Thoracic aorta (tissue), 2 donors: ENCODE data around the gene TRMT61A. TPM values are rescaled to one million over a fixed set of nuclear protein-coding genes. Genes with fewer than 3 reads are reported as not detected.

Experiments
- ATAC-seq: fragments of 150-250 bp; one replicate; pipeline ENCODE4 v1.8.0; 2017; ENCODE audit warnings: low read depth; ENCODE audit not compliant: insufficient number of reproducible peaks, low FRiP score
- DNase-seq: peaks from one replicate; pipeline ENCODE4 v3.0.0-alpha.2; 2020; ENCODE audit warnings: low spot score
- H3K27ac ChIP-seq, 2 donors: fragments of 200-600 bp; sonication (generic); 1 replicate in 1 of 2; 2 replicates in 1 of 2; pipeline ENCODE4 v1.5.1; 2016; ENCODE audit warnings: mild to moderate bottlenecking in 2 of 2, moderate library complexity in 2 of 2
- H3K27me3 ChIP-seq: fragments of 200-600 bp; sonication (generic); replicated peaks from 2 replicates; pipeline ENCODE4 v1.6.0; 2016; ENCODE audit warnings: mild to moderate bottlenecking; ENCODE audit not compliant: insufficient read depth
- H3K36me3 ChIP-seq: fragments of 200-600 bp; sonication (generic); one replicate; pipeline ENCODE4 v1.5.1; 2016
- H3K4me1 ChIP-seq, 2 donors: fragments of 200-600 bp; sonication (generic); 1 replicate in 1 of 2; 2 replicates in 1 of 2; pipeline versions ENCODE4 v1.5.1 to v1.6.0; 2016; ENCODE audit warnings: low read depth in 2 of 2, mild to moderate bottlenecking in 1 of 2; ENCODE audit not compliant: control insufficient read depth in 1 of 2
- H3K4me3 ChIP-seq: fragments of 200-600 bp; sonication (generic); 2 replicates; pipeline ENCODE4 v1.5.1; 2016; ENCODE audit warnings: mild to moderate bottlenecking
- H3K9me3 ChIP-seq: fragments of 200-600 bp; sonication (generic); 2 replicates; pipeline ENCODE4 v1.5.1; 2016
- total RNA-seq, 2 donors: library from RNA; depleted of rRNA; stranded (reverse); fragments of >200 nt; gene quantifications; one replicate each; pipeline versions ENCODE4 v1.1.0 to v1.2.3, GENCODE V29; 2016
- TF ChIP-seq, protein P1 (sequence below): fragments of 200-600 bp; sonication (generic); IDR thresholded peaks from one replicate; pipeline ENCODE4 v1.5.1; 2019; ENCODE audit warnings: antibody characterized with exemption

The TRMT61A gene
- total RNA-seq, 2 donors from 2014 or later = 18.6 to 18.8 TPM

GRCh38 chr14:103512701-103513611, 16.0 kb upstream of the TRMT61A start:
- Histone ChIP-seq H3K9me3 (no peaks in the 10 kb centered on the region), H3K4me1 (peaks cover 13 to 31% of the 10 kb centered on the region in 2 donors), H3K4me3 (peak overlapping the region; percentile 15), H3K27ac (peak overlapping the region; percentile 90 to 93), H3K27me3 (no peaks in the 10 kb centered on the region), H3K36me3 (peaks cover 7% of the 10 kb centered on the region)
- DNase-seq = peak; percentile 76
- TF ChIP-seq, protein P1, sequence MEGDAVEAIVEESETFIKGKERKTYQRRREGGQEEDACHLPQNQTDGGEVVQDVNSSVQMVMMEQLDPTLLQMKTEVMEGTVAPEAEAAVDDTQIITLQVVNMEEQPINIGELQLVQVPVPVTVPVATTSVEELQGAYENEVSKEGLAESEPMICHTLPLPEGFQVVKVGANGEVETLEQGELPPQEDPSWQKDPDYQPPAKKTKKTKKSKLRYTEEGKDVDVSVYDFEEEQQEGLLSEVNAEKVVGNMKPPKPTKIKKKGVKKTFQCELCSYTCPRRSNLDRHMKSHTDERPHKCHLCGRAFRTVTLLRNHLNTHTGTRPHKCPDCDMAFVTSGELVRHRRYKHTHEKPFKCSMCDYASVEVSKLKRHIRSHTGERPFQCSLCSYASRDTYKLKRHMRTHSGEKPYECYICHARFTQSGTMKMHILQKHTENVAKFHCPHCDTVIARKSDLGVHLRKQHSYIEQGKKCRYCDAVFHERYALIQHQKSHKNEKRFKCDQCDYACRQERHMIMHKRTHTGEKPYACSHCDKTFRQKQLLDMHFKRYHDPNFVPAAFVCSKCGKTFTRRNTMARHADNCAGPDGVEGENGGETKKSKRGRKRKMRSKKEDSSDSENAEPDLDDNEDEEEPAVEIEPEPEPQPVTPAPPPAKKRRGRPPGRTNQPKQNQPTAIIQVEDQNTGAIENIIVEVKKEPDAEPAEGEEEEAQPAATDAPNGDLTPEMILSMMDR = no peak
- peak; percentile 91 for ATAC-seq

DNA sequence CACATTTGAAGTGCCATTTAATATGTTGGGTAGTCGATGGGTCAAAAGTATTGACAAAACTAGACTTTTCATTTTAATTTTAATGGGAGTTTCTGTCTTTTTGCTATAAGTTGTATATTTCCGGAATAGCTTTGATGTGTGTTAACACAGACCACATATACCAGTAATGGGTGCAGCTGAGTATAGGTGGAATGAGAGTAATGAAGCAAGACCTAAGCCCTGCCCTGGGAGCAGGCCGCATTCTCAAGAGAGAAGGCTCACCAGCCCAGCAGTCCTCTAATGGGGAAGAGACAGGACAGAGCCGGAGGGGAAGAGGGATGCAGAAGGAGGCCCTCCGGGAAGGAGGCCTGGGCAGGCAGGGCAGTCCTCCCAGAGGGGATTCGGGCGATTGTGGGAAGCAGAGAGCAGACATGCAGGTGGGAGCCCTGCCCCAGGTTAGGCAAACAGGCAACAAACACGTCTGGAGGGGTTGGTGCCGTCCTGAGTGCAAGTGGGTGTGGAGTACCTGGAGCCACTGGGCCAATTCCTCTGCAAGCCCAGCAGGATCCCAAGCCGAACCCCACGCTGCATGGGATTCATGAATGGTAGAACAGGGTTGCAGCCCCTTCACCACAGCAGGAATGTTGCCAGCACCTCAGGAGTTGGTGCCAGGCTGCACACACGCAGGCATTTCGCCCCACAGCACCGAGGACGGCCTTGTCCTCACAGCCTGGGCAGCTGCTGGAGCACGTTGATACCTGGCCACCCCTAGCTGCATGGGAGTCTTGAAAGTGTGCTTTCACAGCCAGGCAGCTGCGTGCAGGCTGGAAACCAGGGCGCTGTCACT, 14.2 kb upstream of the TRMT61A start:
- TF ChIP-seq, protein P1 = no peak
- Histone ChIP-seq H3K27ac (peak overlapping the region in 1 of 2 donors; percentile 58), H3K4me3 (no peak overlapping the region), H3K4me1 (peaks cover 22 to 49% of the 10 kb centered on the region in 2 donors), H3K27me3 (no peaks in the 10 kb centered on the region), H3K9me3 (no peaks in the 10 kb centered on the region), H3K36me3 (peaks cover 7% of the 10 kb centered on the region)
- no peak for DNase-seq
- no peak for ATAC-seq

- no peak overlapping the region for H3K4me3 ChIP-seq
- DNase-seq (no peak), ATAC-seq (no peak)
- H3K9me3 ChIP-seq = no peaks in the 10 kb centered on the region
- TF ChIP-seq, protein P1 = no peak
- no peaks in the 10 kb centered on the region for H3K27me3 ChIP-seq
- H3K4me1 ChIP-seq = peaks cover 22 to 63% of the 10 kb centered on the region in 2 donors
- no peaks in the 10 kb centered on the region for H3K36me3 ChIP-seq
- peak overlapping the region; percentile 41 to 58 for H3K27ac ChIP-seq
Measured at GRCh38 chr14:103516426-103517173, 12.4 kb upstream of the TRMT61A start.

- H3K9me3 ChIP-seq = no peaks in the 10 kb centered on the region
- no peak overlapping the region for H3K4me3 ChIP-seq
- ATAC-seq (no peak), DNase-seq (no peak)
- H3K4me1 ChIP-seq = peaks cover 22 to 64% of the 10 kb centered on the region in 2 donors
- TF ChIP-seq, protein P1 = no peak
- H3K27me3 ChIP-seq = no peaks in the 10 kb centered on the region
- peak overlapping the region; percentile 8 to 58 for H3K27ac ChIP-seq
- H3K36me3 ChIP-seq = no peaks in the 10 kb centered on the region
Measured at GRCh38 chr14:103517174-103517566, 11.8 kb upstream of the TRMT61A start.
